Fibroblast of skin of right quadriceps (primary cell): Measurements from ENCODE around the gene ITSN1.
"Not testable (repeated sequence)": the region's sequence is repeated elsewhere in the genome, so short reads cannot be mapped to it uniquely, and the experiment has no call there.

Experiments used
- DNase-seq: peaks from one replicate; pipeline ENCODE4 v3.0.0-alpha.2; 2013

Gene ITSN1

DNA sequence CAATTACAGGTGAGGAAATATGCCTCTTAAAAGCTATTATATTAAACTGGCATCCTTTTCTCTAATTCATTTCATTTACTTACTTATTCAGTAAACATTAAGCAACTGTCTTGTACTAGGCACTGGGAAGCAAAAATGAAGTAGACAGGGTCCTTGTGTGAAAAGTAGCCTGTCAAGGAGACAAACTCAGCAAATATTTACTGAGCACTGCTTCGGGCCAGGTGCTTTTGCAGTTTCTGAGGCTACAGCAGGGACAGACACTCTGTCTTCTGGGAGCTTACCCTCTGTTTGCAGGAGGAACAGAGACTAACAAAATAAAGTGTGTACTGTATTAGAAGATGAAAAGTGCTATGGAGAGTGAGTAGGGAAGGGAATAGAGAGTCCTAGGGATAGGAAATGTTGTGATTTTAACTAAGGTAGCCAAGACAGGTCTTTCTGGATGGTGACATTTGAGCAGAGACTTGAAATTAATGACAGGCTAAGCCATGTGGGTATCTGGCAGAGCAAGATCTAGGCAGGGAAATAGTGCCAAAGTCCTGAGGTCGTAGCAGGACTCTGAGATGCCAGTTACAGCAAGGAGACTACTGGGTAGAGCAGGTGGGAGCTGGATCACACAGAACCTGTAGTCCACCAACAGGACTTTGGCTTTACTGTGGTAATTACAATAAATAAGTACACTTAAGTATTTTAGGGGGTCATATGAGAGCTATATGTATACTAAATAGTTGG lies 133.0 kb downstream of the ITSN1 start:
- no peak for DNase-seq

DNA sequence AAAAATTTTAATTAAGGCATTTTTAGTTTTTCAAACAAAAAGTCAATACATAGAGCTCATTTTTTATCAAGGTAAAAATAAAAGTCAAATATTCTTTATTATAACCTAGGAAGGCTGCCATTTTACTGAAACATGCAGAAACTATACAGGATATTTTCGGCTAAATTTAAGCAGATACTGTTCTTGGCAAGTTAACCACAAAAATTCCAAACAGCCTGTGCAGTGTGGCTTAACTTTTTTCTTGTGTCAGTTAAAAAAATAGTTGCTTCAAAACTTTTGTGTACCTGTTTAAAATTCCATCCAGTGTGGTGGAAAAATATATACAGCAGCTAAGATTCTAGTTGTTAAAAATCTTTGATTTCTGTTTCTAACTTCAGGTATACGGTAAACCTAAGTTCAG lies 138.3 kb downstream of the ITSN1 start:
- DNase-seq, result peak; percentile 49

- no peak for DNase-seq
Observed at GRCh38 chr21:33781121-33781520, 138.8 kb downstream of the ITSN1 start.

- no peak for DNase-seq
Observed at GRCh38 chr21:33783187-33783979, 141.1 kb downstream of the ITSN1 start.

DNA sequence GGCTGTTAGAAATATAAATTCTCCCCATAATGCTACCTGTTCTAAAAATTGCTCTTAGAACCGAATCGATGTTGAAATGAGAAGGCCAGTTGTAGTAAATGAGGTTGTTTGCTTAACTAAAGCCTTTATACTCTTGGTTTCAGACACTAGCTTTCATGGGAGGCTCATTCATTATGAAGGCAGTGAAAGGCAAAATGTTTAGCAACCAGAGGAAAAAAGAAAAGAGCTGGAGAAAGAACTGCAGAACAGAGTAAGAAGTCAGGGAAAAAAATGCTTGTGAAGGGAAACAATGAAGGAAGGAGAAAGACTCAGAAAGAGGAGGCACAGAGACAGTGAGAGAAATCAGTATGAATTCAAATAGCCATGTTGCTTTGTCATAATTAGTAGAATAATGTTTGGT lies 145.1 kb downstream of the ITSN1 start:
- no peak for DNase-seq

GRCh38 chr21:33788438-33788837 lies 146.1 kb downstream of the ITSN1 start:
- DNase-seq, result not testable (repeated sequence)

- peak; percentile 56 for DNase-seq
Observed at GRCh38 chr21:33789697-33790096, 147.4 kb downstream of the ITSN1 start.

- DNase-seq, result no peak
Observed at GRCh38 chr21:33791073-33791472, 148.8 kb downstream of the ITSN1 start.

DNA sequence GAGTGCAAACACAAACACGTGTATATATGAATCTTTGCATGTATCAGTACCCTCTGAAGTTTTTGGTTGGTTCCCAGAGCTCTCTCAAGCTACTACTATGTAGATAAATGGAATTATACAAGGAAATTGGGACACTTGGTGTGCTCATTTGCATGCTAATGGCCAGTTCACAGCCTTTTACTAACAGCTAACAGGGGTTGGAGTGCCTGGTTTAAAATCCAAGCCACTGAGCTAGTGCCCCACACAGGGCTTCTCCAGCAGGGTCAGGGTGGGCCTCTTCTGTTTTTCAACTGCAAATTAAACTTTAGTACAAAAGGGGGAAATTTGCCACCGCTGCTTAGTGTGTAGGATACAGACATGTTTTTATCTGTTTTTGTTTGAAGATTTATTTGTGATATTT lies 152.3 kb downstream of the ITSN1 start:
- DNase-seq, result no peak

GRCh38 chr21:33797565-33797964 lies 155.3 kb downstream of the ITSN1 start:
- no peak for DNase-seq

DNA sequence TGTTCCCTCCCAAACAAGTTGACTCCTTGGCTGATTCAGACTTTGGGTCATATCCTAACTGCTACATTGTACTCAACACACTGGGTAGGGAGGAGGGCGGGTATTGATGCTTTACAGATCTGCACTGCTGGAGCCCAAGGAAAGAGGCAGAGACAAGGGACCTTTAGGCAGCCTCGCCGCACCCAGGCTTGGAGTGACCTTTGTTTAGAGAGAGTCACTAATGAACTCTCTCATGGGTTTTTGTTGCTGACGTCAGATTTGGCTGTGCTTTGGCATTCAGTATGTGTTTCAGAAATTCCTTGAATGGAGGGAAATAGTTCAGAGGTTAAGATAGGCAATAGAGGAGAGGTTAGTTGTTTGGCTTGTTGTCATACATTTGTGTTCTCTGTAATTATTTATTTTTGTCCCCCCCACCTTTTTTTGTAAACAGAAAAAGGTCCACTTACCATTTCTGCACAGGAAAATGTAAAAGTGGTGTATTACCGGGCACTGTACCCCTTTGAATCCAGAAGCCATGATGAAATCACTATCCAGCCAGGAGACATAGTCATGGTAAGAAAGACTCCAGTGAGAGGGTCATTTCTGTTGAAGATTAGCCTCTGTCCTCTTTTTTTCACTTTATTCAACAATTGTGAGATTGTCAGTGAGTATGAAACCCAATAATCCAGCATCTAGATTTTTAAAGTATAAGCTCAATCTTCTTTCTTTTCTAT lies 157.2 kb downstream of the ITSN1 start:
- no peak for DNase-seq

GRCh38 chr21:33800753-33801423 lies 158.6 kb downstream of the ITSN1 start:
- DNase-seq, result no peak

GRCh38 chr21:33801424-33802405 lies 159.4 kb downstream of the ITSN1 start:
- peak; percentile 43 for DNase-seq

GRCh38 chr21:33802481-33802880 lies 160.2 kb downstream of the ITSN1 start:
- DNase-seq, result no peak

GRCh38 chr21:33808715-33809367 lies 166.5 kb downstream of the ITSN1 start:
- DNase-seq, result no peak

GRCh38 chr21:33810766-33811165 lies 168.5 kb downstream of the ITSN1 start:
- no peak for DNase-seq

GRCh38 chr21:33811167-33812010 lies 169.1 kb downstream of the ITSN1 start:
- no peak for DNase-seq

DNA sequence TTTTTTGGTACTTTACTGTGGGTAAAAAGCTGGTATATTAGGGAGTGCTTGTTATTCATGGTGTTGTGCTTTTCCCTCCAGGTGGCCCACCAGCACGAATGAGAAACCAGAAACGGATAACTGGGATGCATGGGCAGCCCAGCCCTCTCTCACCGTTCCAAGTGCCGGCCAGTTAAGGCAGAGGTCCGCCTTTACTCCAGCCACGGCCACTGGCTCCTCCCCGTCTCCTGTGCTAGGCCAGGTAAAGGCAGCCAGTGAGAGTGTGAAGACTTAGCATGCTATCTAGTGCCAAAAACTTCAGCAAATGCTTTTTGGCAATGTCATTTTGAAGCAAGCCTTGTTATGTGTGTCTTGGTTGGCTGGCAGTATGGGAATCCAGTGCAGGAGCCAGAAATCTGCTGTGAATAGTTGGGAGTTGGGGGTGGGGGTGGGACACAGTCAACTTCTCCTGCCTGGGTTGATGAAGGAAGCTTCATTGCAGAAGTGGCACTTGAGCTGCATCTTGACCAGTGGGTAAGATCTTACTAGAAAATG lies 171.6 kb downstream of the ITSN1 start:
- DNase-seq, result no peak

DNA sequence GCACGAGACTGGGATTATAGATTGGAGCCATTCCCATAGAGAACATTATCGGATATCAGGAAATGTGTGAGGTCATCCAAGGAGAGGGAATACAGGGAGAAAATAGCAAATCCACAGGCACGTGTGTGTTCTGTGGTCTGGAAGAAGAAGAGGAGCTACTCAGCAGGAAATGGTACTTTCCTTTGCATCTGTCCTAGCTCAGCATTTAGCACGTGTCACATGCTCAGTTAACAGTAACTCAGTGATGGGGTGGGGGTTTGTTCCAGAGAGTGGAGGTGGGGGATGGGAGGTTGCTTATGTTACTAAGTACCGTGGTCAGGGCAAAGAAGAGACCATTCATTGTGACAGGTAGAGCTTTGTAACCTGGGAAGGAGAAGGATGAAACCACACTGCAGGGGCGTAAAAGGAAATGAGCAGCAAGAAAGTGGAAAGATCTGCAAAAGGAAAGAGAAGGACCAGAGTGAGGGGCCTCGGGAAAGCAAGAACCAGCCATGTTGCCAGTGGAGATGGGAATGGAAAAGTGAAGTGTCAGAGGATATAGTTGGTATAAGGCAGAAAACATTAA lies 172.9 kb downstream of the ITSN1 start:
- no peak for DNase-seq

DNA sequence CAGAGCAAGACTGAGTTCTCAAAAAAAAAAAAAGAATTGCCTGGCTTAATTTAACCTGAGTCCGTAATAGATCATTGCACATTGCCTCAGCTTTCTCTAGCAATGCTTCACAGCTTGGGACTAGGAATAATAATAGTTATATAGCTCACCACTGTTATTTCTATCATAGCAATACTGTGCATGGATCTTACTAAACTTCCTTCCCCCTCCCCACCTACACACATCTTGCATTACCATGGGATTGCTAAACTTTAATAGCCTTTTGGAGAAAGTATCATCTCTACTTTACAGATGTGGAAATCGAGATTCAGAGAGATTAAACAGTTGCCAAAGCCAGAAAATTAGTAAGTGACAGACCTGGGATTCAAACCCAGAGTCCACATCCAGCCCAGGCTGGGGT lies 173.9 kb downstream of the ITSN1 start:
- no peak for DNase-seq
